Common myeloid progenitor, CD34-positive (primary cell): Measurements from ENCODE around the gene TEAD3.

ENCODE experiments used
- CTCF ChIA-PET: fragments of 350-600 bp; sonication (Branson Sonifier 250); formaldehyde crosslinking; loops from one replicate; lab custom pipeline; 2021; ENCODE audit warnings: antibody characterized with exemption; lab: Charles Lee
- POLR2A ChIA-PET: fragments of 350-600 bp; sonication (Branson Sonifier 250); formaldehyde crosslinking; loops from one replicate; lab custom pipeline; 2021; ENCODE audit warnings: antibody characterized with exemption; lab: Charles Lee
- DNase-seq, 3 donors: peaks; one replicate each; pipeline versions ENCODE4 v3.0.0 to v3.0.0-alpha.2; 2013
- H3K27ac ChIP-seq, 2 experiments: 1 replicate in 1 of 2; 2 replicates in 1 of 2; pipeline ENCODE4 v1.7.0; 2013; ENCODE audit warnings: inconsistent platforms in 2 of 2, low read length in 2 of 2, mild to moderate bottlenecking in 2 of 2, low read depth in 1 of 2, moderate library complexity in 1 of 2; ENCODE audit not compliant: severe bottlenecking in 2 of 2, insufficient read depth in 1 of 2, poor library complexity in 1 of 2
- H3K27me3 ChIP-seq, 5 experiments: replicated peaks in 2 of 5; 1 replicate in 3 of 5; 2 replicates in 2 of 5; pipeline versions ENCODE4 v1.6.1 to v1.7.0; 2013; ENCODE audit warnings: low read length in 4 of 5, mild to moderate bottlenecking in 2 of 5, moderate library complexity in 2 of 5, inconsistent platforms in 1 of 5; ENCODE audit not compliant: insufficient read depth in 5 of 5, control insufficient read depth in 4 of 5
- H3K36me3 ChIP-seq, 4 experiments: 1 replicate in 2 of 4; 2 replicates in 2 of 4; pipeline versions ENCODE4 v1.6.1 to v1.7.0; 2013; ENCODE audit warnings: low read length in 3 of 4, control low read depth in 1 of 4, mild to moderate bottlenecking in 1 of 4; ENCODE audit not compliant: control insufficient read depth in 4 of 4, insufficient read depth in 4 of 4
- H3K4me1 ChIP-seq, 4 experiments: 1 replicate in 3 of 4; 2 replicates in 1 of 4; pipeline versions ENCODE4 v1.6.1 to v1.7.1; 2013; ENCODE audit warnings: low read length in 3 of 4, mild to moderate bottlenecking in 3 of 4, control low read depth in 1 of 4, inconsistent platforms in 1 of 4, moderate library complexity in 1 of 4; ENCODE audit not compliant: control insufficient read depth in 4 of 4, insufficient read depth in 4 of 4; ENCODE audit errors: control extremely low read depth in 1 of 4
- H3K4me3 ChIP-seq, 7 experiments: 1 replicate in 4 of 7; 2 replicates in 3 of 7; pipeline versions ENCODE4 v1.5.1 to v1.7.0; 2013; ENCODE audit warnings: mild to moderate bottlenecking in 7 of 7, low read length in 6 of 7, moderate library complexity in 6 of 7, inconsistent platforms in 2 of 7, low read depth in 2 of 7, control low read depth in 1 of 7; ENCODE audit not compliant: insufficient read depth in 4 of 7, control insufficient read depth in 1 of 7; ENCODE audit errors: extremely low read depth in 1 of 7
- H3K9me3 ChIP-seq, 5 experiments: 1 replicate in 4 of 5; 2 replicates in 1 of 5; pipeline versions ENCODE4 v1.6.1 to v1.7.1; 2013; ENCODE audit warnings: low read length in 4 of 5, mild to moderate bottlenecking in 2 of 5, inconsistent platforms in 1 of 5, low read depth in 1 of 5, moderate library complexity in 1 of 5; ENCODE audit not compliant: control insufficient read depth in 4 of 5, insufficient read depth in 2 of 5; ENCODE audit errors: control extremely low read depth in 1 of 5
- WGBS: methylation state at CpG from one replicate; pipeline ENCODE4 v1.1.5; 2013; ENCODE audit not compliant: insufficient coverage; 5-methylcytosine and 5-hydroxymethylcytosine counted together

The TEAD3 gene

GRCh38 chr6:35483893-35484645, 12.8 kb downstream of the TEAD3 start:
- Histone ChIP-seq H3K4me1 (peaks cover 0 to 53% (median 18%) of the 10 kb centered on the region in 4 experiments), H3K36me3 (no peaks in the 10 kb centered on the region), H3K27me3 (no peaks in the 10 kb centered on the region), H3K27ac (no peak overlapping the region), H3K4me3 (no peak overlapping the region), H3K9me3 (no peaks in the 10 kb centered on the region)
- WGBS = 100% methylated on average over 4 of the region's 13 CpGs
- no peak for DNase-seq
- ChIA-PET POLR2A (no interaction called here), CTCF (interaction anchor here (1.1 to 1.5 kb wide), 3 partner anchors 12 to 47 kb away, joined by 3 read pairs; no protein-coding TSS in a partner anchor)

GRCh38 chr6:35483490-35483889, 13.4 kb downstream of the TEAD3 start:
- Histone ChIP-seq H3K4me3 (no peak overlapping the region), H3K4me1 (peaks cover 0 to 47% (median 14%) of the 10 kb centered on the region in 4 experiments), H3K27me3 (no peaks in the 10 kb centered on the region), H3K9me3 (no peaks in the 10 kb centered on the region), H3K36me3 (no peaks in the 10 kb centered on the region), H3K27ac (no peak overlapping the region)
- ChIA-PET CTCF (interaction anchor here (1.1 to 1.5 kb wide), 3 partner anchors 13 to 47 kb away, joined by 3 read pairs; no protein-coding TSS in a partner anchor), POLR2A (no interaction called here)
- 100% methylated on average over 2 of the region's 3 CpGs for WGBS
- no peak for DNase-seq

GRCh38 chr6:35483062-35483461, 13.8 kb downstream of the TEAD3 start:
- ChIA-PET POLR2A (no interaction called here), CTCF (interaction anchor here (0.9 to 1.5 kb wide), 3 partner anchors 13 to 41 kb away, joined by 3 read pairs; no protein-coding TSS in a partner anchor)
- H3K36me3 ChIP-seq = no peaks in the 10 kb centered on the region
- H3K27me3 ChIP-seq = no peaks in the 10 kb centered on the region
- 97% methylated on average over 4 of the region's 4 CpGs for WGBS
- H3K4me1 ChIP-seq = peaks cover 0 to 43% (median 10%) of the 10 kb centered on the region in 4 experiments
- H3K9me3 ChIP-seq = no peaks in the 10 kb centered on the region
- H3K27ac ChIP-seq = no peak overlapping the region
- H3K4me3 ChIP-seq = no peak overlapping the region
- DNase-seq = no peak

- ChIA-PET CTCF (interaction anchor here (1.1 to 1.5 kb wide), 4 partner anchors 9 to 185 kb away, joined by 3 to 4 read pairs (median 3); no protein-coding TSS in a partner anchor), POLR2A (no interaction called here)
- H3K4me3 ChIP-seq = no peak overlapping the region
- H3K27me3 ChIP-seq = no peaks in the 10 kb centered on the region
- no peak overlapping the region for H3K27ac ChIP-seq
- WGBS = 95% methylated on average over 5 of the region's 8 CpGs
- no peak for DNase-seq
- H3K4me1 ChIP-seq = peaks cover 0 to 33% (median 4%) of the 10 kb centered on the region in 4 experiments
- peaks cover 0 to 4% (median 0%) of the 10 kb centered on the region in 5 experiments for H3K9me3 ChIP-seq
- H3K36me3 ChIP-seq = no peaks in the 10 kb centered on the region
Observed at GRCh38 chr6:35481226-35481625, 15.7 kb downstream of the TEAD3 start.

GRCh38 chr6:35480176-35480575, 16.7 kb downstream of the TEAD3 start:
- no peak for DNase-seq
- ChIA-PET CTCF (interaction anchor here (0.9 kb wide), 1 partner anchor 27 kb away, joined by 3 read pairs; no protein-coding TSS in a partner anchor), POLR2A (interaction anchor here (0.5 kb wide), 1 partner anchor 132 kb away, joined by 3 read pairs; no protein-coding TSS in a partner anchor)
- Histone ChIP-seq H3K9me3 (peaks cover 0 to 4% (median 0%) of the 10 kb centered on the region in 5 experiments), H3K27ac (no peak overlapping the region), H3K36me3 (peaks cover 0 to 3% (median 0%) of the 10 kb centered on the region in 4 experiments), H3K27me3 (no peaks in the 10 kb centered on the region), H3K4me1 (peaks cover 0 to 27% (median 4%) of the 10 kb centered on the region in 4 experiments), H3K4me3 (no peak overlapping the region)
- 100% methylated on average over 3 of the region's 12 CpGs for WGBS

- POLR2A ChIA-PET = no interaction called here
- no peak overlapping the region for H3K27ac ChIP-seq
- DNase-seq = no peak
- H3K4me1 ChIP-seq = peaks cover 0 to 8% (median 0%) of the 10 kb centered on the region in 4 experiments
- no peak overlapping the region for H3K4me3 ChIP-seq
- CTCF ChIA-PET = interaction anchor here (1.3 kb wide), 1 partner anchor 186 kb away, joined by 5 read pairs; no protein-coding TSS in a partner anchor
- peaks cover 0 to 7% (median under 1%) of the 10 kb centered on the region in 4 experiments for H3K36me3 ChIP-seq
- no peaks in the 10 kb centered on the region for H3K27me3 ChIP-seq
- H3K9me3 ChIP-seq = peaks cover 0 to 4% (median 0%) of the 10 kb centered on the region in 5 experiments
- 96% methylated on average over 4 of the region's 7 CpGs for WGBS
Observed at GRCh38 chr6:35478259-35478658, 18.6 kb downstream of the TEAD3 start.
